ENCODE results near the gene BTBD8.
A peak's percentile ranks its signal among the peaks of the same experiment; 100 is the strongest.

BTBD8 gene

GRCh38 chr1:92192246-92192645 is 112.1 kb downstream of the BTBD8 start:
- DNase-seq (ENCODE audit: low spot score), result no peak

DNA sequence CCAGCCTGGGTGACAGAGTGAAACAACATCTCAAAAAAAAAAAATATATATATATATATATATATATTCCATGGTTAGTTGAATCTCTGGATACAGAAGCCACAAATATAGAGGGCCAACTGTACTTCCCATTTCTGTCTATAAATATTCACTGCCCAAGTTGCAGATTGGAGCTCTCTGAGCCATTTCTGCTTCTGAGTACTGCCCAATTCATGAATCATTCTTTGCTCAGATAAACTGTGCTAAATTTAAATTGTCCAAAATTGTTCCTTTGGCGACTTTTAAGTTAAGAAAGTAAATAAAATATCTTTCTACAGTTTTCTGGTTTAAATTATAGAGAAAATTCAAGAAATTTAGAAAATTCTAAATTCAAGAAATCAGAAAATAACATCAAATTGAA is 114.4 kb downstream of the BTBD8 start:
- DNase-seq (ENCODE audit: low spot score), result no peak

GRCh38 chr1:92201973-92202372 is 121.8 kb downstream of the BTBD8 start:
- DNase-seq (ENCODE audit: low spot score), result no peak

- DNase-seq (ENCODE audit: low spot score), result no peak
Observed at GRCh38 chr1:92203105-92203504, 123.0 kb downstream of the BTBD8 start.

GRCh38 chr1:92210701-92211100 is 130.6 kb downstream of the BTBD8 start:
- no peak for DNase-seq (ENCODE audit: low spot score)

- peak; percentile 50 for DNase-seq (ENCODE audit: low spot score)
Observed at GRCh38 chr1:92211166-92211565, 131.0 kb downstream of the BTBD8 start.

DNA sequence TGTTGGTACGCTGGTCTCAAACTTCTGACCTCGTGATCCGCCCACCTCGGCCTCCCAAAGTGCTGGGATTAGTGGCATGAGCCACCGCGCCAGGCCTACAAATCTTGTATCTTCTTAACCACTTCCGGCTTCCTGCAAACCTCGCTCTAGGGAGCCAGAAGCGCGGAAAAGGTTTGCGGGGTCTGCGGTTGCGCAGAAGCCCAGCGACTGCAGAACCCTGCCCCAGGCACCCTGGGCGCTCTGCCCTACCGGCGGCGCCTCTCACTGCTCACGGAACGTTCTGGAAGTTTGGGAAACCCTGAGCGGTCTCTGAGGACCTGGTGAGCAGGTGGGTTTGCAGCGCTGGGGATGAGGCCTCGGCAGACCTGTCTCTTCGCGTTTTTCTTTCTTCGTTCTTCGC is 137.6 kb downstream of the BTBD8 start, which contains the start of gene C1orf146:
TSS of gene C1orf146 (plus strand) at position 195 of the 400 bp plus-strand sequence. CDS start 13,506 bp downstream, outside the sequence.
- DNase-seq (ENCODE audit: low spot score), result no peak

DNA sequence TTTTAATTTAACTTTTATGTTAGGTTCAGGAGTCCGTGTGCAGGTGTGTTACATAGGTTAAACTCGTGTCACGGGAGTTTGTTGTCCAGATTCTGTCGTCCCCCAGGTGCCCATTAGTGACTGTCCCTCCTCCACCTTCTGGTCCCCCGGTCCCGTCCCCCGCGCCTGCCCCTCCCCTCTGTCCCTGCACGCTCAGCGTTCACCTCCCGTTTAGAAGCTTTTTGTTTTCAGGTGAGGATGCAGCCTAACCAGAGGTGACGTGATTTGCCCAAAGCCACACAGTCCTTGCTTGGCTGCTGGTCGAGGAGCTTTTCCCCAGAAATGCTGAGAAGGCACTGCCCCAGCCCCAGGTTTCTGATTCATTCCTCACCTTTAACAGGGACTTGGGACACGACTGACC is 138.4 kb downstream of the BTBD8 start:
- no peak for DNase-seq (ENCODE audit: low spot score)

GRCh38 chr1:92219028-92219427 is 138.9 kb downstream of the BTBD8 start:
- no peak for DNase-seq (ENCODE audit: low spot score)

DNA sequence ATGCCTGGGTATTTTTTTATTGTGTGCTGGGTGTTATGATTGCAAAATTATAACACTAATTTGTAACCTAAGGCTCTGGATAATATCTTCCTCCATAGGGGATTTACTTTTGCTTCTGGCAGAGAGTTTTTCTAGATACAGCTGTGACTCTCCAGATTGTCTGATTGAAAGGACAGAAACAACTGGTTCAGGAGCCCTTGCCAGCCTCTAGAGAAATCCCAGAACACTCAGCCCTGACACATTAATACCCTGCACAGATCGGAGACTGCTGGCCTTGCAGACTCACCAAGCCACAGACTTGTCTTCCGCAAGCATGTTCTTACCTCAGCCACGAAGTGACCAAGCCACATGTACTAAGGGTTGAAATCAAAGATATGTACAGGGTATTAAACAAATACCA is 148.3 kb downstream of the BTBD8 start:
- DNase-seq (ENCODE audit: low spot score), result no peak

DNA sequence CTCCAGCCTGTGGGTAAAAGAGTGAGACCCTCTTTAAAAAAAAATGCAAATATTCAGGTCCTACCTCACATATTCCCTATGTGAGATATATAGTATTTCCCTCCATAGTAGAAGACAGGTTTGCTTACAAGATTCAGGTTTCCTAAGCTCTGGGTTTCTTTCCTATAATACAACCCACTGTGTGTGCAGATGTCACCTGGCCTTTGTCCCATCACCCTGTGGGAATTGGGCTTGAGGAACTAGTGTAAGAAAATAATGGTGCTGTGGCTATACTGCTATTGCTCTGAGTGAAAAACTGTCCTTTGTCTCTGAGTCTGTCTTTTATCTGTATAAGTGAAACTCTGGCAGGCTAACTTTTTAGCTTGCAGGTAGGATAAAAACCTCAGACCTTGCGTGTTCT is 150.6 kb downstream of the BTBD8 start:
- DNase-seq (ENCODE audit: low spot score), result no peak
